ENCODE measurements around the gene CCR6. TPM values are rescaled to one million over a fixed set of nuclear protein-coding genes. Genes with fewer than 3 reads are reported as not detected.
A peak's percentile ranks its signal among the peaks of the same experiment; 100 is the strongest.

The CCR6 gene
- total RNA-seq, 4 donors from 2014 or later, result not detected

DNA sequence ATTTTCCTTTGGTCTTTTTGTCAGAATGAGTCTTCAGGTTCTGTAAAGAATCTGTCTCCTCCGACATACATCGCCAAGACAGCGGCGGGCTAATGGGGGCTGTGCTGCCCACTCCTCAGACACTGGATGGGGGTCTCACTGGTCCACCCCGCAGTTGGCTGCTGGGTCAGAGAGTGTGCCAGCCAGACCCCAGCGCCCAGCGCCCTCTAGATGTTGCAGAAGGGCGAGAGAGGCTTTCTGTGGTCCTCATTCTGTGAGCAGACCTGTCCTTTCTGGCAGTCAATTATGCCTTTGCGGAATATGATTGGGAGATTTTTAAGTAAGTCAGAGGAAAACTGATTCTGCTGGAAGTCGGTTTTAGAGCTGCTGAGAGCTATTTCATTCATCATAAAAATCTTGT lies 7.8 kb upstream of the CCR6 start:
- H3K27me3 ChIP-seq, result no peaks in the 10 kb centered on the region
- H3K9me3 ChIP-seq, result no peaks in the 10 kb centered on the region
- intact Hi-C loops (cut with DNase I; ENCODE audit: low total_unique reads), result no loop called here
- H3K27ac ChIP-seq, result peak overlapping the region in 1 of 2 donors; percentile 84
- no peak for DNase-seq
- TF ChIP-seq, protein P1, sequence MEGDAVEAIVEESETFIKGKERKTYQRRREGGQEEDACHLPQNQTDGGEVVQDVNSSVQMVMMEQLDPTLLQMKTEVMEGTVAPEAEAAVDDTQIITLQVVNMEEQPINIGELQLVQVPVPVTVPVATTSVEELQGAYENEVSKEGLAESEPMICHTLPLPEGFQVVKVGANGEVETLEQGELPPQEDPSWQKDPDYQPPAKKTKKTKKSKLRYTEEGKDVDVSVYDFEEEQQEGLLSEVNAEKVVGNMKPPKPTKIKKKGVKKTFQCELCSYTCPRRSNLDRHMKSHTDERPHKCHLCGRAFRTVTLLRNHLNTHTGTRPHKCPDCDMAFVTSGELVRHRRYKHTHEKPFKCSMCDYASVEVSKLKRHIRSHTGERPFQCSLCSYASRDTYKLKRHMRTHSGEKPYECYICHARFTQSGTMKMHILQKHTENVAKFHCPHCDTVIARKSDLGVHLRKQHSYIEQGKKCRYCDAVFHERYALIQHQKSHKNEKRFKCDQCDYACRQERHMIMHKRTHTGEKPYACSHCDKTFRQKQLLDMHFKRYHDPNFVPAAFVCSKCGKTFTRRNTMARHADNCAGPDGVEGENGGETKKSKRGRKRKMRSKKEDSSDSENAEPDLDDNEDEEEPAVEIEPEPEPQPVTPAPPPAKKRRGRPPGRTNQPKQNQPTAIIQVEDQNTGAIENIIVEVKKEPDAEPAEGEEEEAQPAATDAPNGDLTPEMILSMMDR (IDR thresholded peaks at IDR 0.05), result no peak
- TF ChIP-seq POLR2A (IDR thresholded peaks at IDR 0.05), result no peak
- no peaks in the 10 kb centered on the region for H3K4me1 ChIP-seq
- no peaks in the 10 kb centered on the region for H3K36me3 ChIP-seq
- no peak overlapping the region for H3K4me3 ChIP-seq

DNA sequence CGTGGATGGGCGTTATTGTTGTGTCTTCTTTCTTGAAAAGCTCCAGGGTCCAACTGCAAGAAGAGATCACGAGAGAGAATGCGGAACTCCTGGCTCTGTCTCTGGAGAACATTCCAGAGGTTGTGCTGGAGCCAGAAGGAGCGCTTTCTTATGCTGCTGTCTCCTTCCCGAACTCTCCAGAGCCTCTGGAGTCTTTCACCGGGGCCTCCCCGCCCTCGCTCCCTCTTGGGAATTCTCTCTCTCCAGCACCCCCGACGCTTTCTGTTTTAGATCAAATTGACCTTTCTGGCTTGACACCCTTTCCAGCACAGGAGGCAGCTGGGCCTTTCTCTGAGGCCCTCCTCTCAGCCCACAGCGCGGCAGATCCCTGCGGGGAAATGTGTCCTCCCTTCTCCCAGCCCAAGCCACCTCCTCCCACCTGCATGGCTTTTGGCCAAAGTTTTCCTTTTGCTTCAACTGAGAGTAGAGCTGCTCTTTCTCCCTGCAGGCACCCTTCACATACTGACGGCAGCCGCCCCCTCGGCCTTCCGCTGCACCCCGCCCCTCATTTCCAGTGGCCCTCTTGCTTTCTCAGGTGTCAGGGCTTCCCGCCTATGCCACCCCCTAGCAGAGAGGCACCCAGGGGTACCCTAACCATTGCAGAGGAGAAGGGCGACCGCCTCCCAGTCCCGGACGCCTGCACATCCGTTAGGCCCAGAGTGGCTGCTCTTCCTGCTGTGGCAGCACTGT lies 6.6 kb upstream of the CCR6 start:
- intact Hi-C loops (cut with DNase I; ENCODE audit: low total_unique reads), result no loop called here
- peak overlapping the region; percentile 17 to 84 for H3K27ac ChIP-seq
- DNase-seq, result peak; percentile 49 to 60

DNA sequence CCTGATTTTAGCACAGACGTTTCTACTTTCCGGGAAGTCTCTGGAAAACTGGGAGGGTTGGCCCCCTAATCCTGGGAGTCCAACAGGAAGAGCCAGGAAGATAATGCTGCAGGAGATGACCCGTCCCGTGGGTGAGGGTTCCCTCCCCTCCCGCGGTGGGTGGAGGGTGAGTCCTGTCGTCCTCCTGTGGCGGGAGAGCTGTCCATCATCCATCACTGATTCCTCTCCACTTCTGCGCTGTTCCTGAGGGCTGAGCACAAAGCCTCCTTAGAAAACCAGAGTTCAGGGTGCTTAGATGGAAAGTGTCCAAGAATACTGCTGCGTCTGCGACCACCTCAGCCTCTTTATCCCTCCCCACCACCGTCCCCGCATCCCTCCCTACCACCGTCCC lies 6.1 kb upstream of the CCR6 start:
- peak overlapping the region; percentile 17 to 84 for H3K27ac ChIP-seq
- DNase-seq, result no peak
- intact Hi-C loops (cut with DNase I; ENCODE audit: low total_unique reads), result no loop called here
- H3K9me3 ChIP-seq, result no peaks in the 10 kb centered on the region
- H3K36me3 ChIP-seq, result no peaks in the 10 kb centered on the region
- no peaks in the 10 kb centered on the region for H3K4me1 ChIP-seq
- no peak overlapping the region for H3K4me3 ChIP-seq
- TF ChIP-seq POLR2A (IDR thresholded peaks at IDR 0.05), result no peak
- TF ChIP-seq, protein P1 (IDR thresholded peaks at IDR 0.05), result no peak
- no peaks in the 10 kb centered on the region for H3K27me3 ChIP-seq

More for the DNA sequence above, 6.6 kb upstream of the CCR6 start:
- Histone ChIP-seq H3K9me3 (no peaks in the 10 kb centered on the region), H3K4me1 (no peaks in the 10 kb centered on the region), H3K4me3 (peak overlapping the region in 1 of 2 donors; percentile 6), H3K27me3 (no peaks in the 10 kb centered on the region), H3K36me3 (no peaks in the 10 kb centered on the region)
- TF ChIP-seq, protein P1 (IDR thresholded peaks at IDR 0.05), result peak in 1 of 4 experiments; percentile 2
- TF ChIP-seq POLR2A (IDR thresholded peaks at IDR 0.05), result no peak

DNA sequence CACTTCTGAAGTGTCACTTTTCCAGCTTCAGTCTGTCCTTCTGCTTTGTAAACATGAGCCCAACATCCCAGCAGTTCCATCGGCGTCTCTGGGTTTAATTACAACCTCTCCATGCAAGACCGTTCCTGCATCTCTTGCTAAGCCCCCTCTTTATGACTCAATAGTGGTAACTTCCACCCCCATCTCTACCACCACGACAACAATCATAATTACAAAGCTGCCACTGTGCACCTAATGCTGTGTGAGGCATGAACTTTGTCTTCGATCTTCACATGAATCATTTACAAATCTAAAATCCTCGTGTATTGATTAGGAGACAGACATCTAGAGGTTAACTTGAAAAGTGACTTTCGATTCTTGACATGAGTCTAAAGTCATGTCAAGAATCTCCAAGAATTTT lies 4.9 kb upstream of the CCR6 start:
- DNase-seq, result no peak

DNA sequence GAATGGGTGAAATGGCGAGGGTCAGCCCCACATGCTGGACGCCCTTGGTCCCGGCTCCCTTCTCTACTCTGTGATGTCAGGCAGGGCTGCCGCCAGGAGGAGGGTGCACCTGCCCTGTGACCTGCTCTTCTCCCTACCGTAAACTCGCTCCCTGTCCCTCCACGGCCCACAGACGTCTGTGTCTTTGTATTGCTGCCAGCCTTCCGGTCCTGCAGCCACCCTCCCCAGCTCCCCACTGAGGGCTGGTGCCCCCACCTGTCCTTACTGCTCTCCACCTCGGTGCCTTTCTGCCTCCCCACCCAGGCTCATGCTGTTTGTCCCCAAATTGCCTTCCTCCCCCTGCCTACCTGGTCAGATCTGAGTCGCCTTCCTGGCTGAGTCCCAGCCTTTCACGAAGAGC lies 4.1 kb upstream of the CCR6 start:
- H3K36me3 ChIP-seq, result no peaks in the 10 kb centered on the region
- H3K27me3 ChIP-seq, result no peaks in the 10 kb centered on the region
- DNase-seq, result no peak
- H3K4me3 ChIP-seq, result no peak overlapping the region
- H3K27ac ChIP-seq, result no peak overlapping the region
- no peaks in the 10 kb centered on the region for H3K9me3 ChIP-seq
- TF ChIP-seq, protein P1 (IDR thresholded peaks at IDR 0.05), result no peak
- no peak for TF ChIP-seq POLR2A (IDR thresholded peaks at IDR 0.05)
- intact Hi-C loops (cut with DNase I; ENCODE audit: low total_unique reads), result no loop called here
- no peaks in the 10 kb centered on the region for H3K4me1 ChIP-seq

More for the DNA sequence above, 4.9 kb upstream of the CCR6 start:
- Histone ChIP-seq H3K27me3 (no peaks in the 10 kb centered on the region), H3K36me3 (no peaks in the 10 kb centered on the region), H3K4me3 (no peak overlapping the region), H3K9me3 (no peaks in the 10 kb centered on the region), H3K27ac (no peak overlapping the region), H3K4me1 (no peaks in the 10 kb centered on the region)
- no peak for TF ChIP-seq POLR2A (IDR thresholded peaks at IDR 0.05)
- TF ChIP-seq, protein P1 (IDR thresholded peaks at IDR 0.05), result no peak
- intact Hi-C loops (cut with DNase I; ENCODE audit: low total_unique reads), result no loop called here
